Stimulated activated CD4-positive, alpha-beta T cell treated with anti-CD3 and anti-CD28 coated beads, TNF-alpha, amount 100 ng/mL, for 4 hours (primary cell): ENCODE results near the gene NEU4.
"Not testable (repeated sequence)": the region's sequence is repeated elsewhere in the genome, so short reads cannot be mapped to it uniquely, and the experiment has no call there.

Source experiments
- DNase-seq, 3 experiments: peaks; one replicate each; pipeline ENCODE4 v3.0.0-alpha.2; 2020; ENCODE audit warnings: low read depth in 3 of 3

The NEU4 gene

GRCh38 chr2:241833101-241833663, 24.2 kb downstream of the NEU4 start:
- DNase-seq: no peak

DNA sequence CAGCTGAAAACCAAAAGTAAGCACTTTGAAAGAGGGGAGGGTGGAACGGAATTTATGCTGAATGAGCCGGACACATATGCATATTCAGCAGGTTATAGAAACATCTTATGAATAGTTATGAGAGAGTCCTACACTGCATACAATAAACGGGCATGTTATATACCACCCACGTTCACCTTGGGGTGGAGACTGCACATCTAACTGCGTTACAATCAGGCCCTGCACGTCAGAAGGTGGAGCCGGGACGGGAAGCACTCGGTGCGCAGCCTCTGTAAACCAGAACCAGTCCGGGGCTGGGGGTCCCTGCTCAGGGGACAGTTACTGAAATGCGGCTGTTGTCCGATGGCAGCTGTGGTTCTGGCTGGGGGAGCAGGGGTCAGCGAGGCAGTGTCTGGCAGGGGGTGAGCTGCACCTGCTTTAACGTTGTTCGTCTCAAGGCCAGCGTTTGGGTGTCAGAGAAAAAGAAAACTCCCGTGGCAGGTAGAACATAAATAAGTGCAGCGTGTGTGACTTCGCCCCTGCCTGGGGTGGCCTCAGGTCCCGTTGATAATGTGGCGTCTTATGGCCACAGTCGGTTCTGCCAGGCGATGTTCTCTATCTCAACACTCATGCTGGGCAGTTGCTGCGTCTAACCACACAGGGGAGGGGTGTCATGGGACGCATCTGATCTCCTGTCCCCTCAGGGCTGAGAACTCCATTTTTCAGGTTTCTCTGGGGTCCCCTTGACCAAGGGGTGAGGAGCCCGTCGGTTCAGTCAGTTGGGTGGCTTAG, 24.9 kb downstream of the NEU4 start:
- DNase-seq: not testable (repeated sequence)

DNA sequence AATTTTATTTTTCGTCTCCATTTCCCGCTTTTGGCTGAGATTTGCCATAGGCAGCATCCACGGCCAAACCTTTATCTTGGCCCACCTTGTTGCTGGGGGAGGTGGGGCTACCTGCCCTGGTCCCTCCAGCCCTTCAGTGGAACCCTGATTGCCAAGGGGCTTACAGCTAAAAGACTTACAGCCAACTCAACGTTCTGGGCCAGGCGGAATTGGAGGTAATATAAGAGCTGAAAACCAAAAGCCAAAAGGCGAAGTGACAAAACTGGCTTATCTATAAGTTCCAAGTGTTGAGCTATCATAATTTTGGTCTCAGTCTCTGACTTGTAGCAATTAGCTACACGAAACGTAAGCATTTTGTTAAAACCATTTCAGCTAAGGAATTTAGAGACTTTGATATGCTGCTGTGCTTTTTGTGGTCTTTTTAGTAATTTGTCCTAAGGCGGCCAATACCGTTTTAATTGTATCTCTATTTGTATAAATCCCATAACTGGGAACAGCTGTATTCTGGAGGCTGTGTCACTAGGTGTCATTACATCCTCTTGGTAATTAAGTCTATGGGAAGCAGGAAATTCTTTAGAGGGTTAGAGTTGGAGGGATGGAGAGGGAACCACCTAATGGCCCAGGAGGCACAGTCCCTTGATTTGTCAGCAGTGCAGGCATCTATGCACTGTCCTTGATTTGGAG, 25.7 kb downstream of the NEU4 start:
- DNase-seq: no peak

DNA sequence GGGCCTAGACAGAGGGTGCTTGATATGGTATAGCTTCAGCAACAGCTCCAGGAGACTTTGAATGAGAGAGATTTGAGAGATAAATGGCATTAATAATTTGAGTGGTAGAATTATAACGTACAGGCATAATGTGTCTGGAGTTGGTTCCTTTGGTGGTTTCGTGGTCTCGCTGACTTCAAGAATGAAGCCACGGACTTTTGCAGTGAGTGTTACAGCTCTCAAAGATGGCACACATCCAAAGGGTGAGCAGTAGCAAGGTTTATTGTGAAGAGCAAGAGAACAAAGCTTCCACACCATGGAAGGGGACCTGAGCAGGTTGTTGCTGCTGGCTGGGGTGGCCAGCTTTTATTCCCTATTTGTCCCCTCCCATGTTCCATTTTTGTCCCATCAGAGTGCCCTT, 26.6 kb downstream of the NEU4 start:
- no peak for DNase-seq

DNA sequence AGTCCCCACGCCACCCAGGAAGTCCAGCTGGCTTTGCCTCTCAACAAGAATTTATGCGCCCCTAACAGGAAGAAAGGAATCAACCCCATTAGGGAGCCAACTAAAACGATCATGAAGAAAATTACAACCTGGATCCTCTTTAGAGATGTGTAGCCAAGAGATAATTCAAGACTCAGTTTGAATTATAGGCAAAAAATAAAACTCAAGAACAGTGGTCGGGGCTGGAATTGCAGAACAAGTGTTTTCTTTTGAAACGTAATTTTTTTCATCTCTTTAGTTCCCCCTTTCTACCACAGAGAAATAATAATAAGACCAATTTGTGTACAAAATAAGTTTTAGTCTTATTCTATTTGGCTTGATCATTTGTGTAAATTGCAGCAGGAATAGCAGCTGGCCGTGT, 27.3 kb downstream of the NEU4 start:
- no peak for DNase-seq

DNA sequence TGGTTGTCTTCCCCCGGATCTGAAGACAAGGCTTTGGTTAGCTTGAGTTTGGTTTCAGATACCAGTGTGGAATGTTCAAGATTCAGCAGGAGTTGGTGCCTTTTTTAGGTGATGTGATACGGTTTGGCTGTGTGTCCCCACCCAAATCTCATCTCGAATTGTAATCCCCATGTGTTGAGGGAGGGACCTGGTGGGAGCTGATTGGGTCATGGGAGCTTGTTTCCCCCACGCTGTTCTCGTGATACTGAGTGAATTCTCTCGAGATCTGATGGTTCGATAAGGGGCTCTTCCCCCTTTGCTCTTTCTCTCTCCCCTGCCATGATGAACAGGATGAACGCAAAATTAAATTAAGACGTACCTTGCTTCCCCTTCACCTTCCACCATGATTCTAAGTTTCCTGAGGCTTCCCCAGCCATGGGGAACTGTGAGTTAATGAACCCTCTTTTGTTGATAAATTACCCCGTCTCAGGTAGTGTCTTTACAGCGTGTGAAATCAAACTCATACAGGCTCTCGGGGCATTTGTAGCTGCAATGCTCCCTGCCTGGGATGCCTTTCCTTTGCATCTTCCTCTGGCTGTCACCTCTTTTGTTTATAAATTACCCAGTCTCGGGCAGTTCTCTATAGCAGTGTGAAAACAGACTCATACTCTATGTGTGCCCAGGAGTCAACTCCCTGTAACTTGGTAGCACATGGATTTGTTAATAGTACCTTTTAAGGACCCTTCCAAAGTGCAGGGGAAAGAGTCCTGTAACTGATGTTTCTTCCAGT, 28.4 kb downstream of the NEU4 start:
- no peak for DNase-seq

DNA sequence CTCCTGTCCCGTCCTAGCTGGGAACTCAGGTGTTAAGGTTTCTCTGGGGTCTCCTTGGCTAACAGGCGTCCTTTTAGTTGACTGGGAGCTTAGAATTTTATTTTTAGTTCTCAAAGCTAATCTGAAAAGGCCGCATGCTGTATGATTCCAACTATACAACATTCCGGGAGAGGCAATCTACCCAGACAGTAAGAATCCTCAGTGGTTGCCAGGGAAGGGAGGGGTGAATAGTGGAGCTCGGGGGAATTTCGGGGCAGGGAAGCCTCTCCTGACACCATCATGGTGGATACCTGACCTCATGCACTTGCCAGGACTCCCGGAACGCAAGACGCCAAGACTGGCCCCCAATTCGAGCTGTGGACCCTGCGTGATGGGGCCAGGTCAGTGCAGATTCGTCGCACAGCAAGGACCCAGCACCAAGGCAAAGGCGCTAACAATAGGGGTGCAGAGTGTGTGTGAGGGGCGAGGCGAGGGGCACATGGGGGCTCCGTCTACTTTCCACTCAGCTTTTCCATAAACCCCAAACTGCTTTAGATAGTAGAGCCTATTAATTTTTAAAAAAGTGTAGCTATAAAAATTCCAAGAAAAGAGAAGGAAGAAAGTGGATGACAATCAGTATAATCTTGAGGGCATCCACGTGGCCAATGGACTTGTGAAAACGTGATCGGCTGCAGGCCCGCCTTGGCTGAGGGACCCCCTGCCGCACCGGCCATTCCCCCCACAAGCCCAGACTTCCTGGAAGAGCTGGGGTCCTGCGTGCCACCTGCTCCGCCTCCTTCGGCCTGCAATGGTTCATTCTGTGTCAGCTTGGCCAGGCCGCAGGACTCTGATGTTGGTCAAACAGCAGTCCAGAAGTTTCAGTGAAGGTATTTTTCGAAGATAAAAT, 32.4 kb downstream of the NEU4 start:
- no peak for DNase-seq

GRCh38 chr2:241842067-241842415, 33.0 kb downstream of the NEU4 start:
- no peak for DNase-seq

- DNase-seq: peak in 1 of 3 experiments; percentile 31
Observed at GRCh38 chr2:241842620-241843211, 33.7 kb downstream of the NEU4 start.

GRCh38 chr2:241843321-241844065, 34.5 kb downstream of the NEU4 start:
- DNase-seq: no peak

GRCh38 chr2:241844066-241844728, 35.2 kb downstream of the NEU4 start:
- peak; percentile 70 to 72 (median 72) for DNase-seq

DNA sequence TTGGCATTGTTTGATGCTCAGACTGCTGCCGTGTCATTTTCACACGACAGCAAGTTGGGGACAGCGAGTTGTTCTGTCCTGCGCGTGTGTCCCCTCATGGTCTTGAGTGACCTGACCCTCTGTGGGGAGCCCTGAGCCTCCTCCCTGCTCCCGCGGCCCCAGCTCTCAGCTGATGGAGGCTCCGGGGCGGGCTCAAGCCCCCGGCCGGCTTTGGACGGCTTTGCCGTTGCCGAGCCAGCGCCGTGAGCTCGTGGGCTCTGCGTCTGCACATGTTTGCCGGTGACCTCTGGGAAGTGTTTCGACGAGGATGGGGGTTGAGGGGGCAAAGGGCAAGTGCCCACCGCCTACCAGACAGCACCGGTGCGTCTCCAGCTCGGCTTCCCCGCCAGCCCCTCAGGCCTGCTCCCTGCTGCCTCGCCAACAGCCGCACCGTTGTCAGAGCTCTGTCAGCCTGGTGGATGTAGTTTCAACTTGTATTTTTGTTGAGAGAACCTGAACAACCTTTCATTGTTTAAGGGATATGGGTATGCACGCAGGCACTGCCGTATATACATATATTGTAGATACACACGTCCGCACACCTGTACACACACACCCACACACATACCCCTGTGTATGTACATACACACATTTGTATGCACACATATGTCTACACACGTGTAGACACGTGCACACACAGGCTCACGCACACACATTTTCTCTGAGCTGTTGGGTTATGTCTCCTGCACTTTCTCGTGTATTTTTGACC, 36.0 kb downstream of the NEU4 start:
- no peak for DNase-seq

DNA sequence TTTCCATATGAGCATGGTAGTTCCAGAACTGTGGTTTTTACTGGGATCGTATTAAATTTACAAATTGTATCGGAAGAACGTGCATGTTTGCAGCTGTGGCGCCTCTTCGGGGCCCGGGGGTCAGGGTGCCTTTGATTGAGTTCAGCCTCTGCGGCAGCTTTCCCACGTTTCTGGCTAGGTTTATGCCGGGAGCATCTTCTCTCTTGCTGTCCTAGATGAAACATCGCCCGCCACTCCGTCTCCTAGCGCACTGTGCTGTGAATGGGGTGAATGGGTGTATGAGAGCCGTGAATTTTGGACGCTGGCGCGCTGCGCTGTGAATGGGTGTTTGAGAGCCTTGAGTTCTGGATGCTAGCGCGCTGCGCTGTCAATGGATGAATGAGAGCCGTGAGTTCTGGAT, 37.4 kb downstream of the NEU4 start:
- DNase-seq: no peak

- no peak for DNase-seq
Observed at GRCh38 chr2:241848761-241849615, 40.0 kb downstream of the NEU4 start.

DNA sequence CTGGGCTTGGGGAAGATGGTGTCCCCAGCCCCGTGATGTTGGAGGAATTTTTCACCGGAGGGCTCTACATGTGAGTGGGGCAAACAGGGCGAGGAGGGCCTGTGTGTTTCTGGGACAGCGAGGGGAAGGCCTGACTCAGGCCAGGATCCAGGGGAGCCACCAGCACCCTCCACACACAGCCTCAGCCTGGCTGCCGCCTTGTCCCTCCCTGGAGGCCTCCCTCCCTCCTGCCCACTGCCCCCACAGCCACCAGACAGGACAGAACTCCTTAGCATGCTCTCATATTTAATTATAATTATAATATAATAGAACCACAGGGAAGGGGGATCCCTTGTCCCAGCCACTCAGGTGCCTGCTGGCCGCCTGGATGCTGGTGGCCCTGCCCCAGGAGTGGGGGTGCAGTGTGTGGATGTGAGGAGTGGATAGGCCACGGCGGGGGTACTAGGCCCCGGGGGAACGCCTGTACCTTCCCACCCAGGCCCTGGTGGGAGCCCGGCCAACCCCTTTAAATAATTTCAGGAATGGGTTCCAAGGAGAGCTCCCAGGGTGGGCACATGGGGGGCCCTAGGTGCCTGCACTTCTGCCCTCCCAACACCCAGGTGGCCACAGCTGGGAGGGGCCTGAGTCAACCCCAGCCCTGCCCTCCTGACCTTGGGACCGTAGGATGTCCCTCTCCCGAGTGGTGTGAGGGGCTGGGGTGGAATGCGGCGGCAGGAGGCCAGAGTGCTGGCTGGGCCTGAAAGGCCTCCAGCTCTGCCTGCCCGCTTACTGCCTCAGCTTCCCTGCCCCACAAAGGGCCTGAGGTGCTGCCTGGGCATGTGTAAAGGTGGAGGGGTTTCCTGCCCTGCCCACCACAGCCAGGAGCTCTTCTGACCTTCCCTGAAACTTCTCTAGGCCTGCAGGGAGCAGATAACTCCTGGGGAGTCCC, 40.9 kb downstream of the NEU4 start:
- no peak for DNase-seq

GRCh38 chr2:241850544-241851324, 41.7 kb downstream of the NEU4 start:
- DNase-seq: no peak
